Activated naive CD8-positive, alpha-beta T cell (primary cell): ENCODE data around the gene FITM2.
"Not testable (repeated sequence)": the region's sequence is repeated elsewhere in the genome, so short reads cannot be mapped to it uniquely, and the experiment has no call there.

Experiments used
- H3K27ac Mint-ChIP-seq: one replicate; pipeline ENCODE4 v1.8.0; 2021; ENCODE audit warnings: mixed read lengths
- H3K27me3 Mint-ChIP-seq: one replicate; pipeline ENCODE4 v1.8.0; 2021; ENCODE audit warnings: mixed read lengths
- H3K36me3 Mint-ChIP-seq: one replicate; pipeline ENCODE4 v1.8.0; 2021; ENCODE audit warnings: mixed read lengths
- H3K4me1 Mint-ChIP-seq: one replicate; pipeline ENCODE4 v1.8.0; 2021; ENCODE audit warnings: low read depth, mixed read lengths
- H3K4me3 Mint-ChIP-seq: one replicate; pipeline ENCODE4 v1.8.0; 2021; ENCODE audit warnings: mild to moderate bottlenecking, mixed read lengths
- H3K9me3 Mint-ChIP-seq: one replicate; pipeline ENCODE4 v1.8.0; 2021; ENCODE audit warnings: low read depth, mixed read lengths

Gene FITM2

GRCh38 chr20:44310664-44311639 lies at the start of gene FITM2:
Gene FITM2 (minus strand): TSS chr20:44311202. CDS start chr20:44311148, 54 bp downstream.
- peaks cover 28% of the 10 kb centered on the region for H3K4me1 Mint-ChIP-seq
- H3K27ac Mint-ChIP-seq: peak within 1 kb of the TSS; percentile 89
- H3K27me3 Mint-ChIP-seq: no peaks in the 10 kb centered on the region
- H3K36me3 Mint-ChIP-seq: peaks cover 3% of the 10 kb centered on the region
- no peaks in the 10 kb centered on the region for H3K9me3 Mint-ChIP-seq
- peak within 1 kb of the TSS; percentile 93 for H3K4me3 Mint-ChIP-seq

GRCh38 chr20:44360221-44360620 lies 49.2 kb upstream of the FITM2 start:
- H3K36me3 Mint-ChIP-seq: no peaks in the 10 kb centered on the region

GRCh38 chr20:44358776-44359175 lies 47.8 kb upstream of the FITM2 start:
- Mint-ChIP-seq H3K9me3 (no peaks in the 10 kb centered on the region), H3K4me3 (no peak overlapping the region), H3K27ac (no peak overlapping the region), H3K4me1 (no peaks in the 10 kb centered on the region), H3K36me3 (no peaks in the 10 kb centered on the region), H3K27me3 (peaks cover 3% of the 10 kb centered on the region)

More at GRCh38 chr20:44360221-44360620, 49.2 kb upstream of the FITM2 start:
- Mint-ChIP-seq H3K4me1 (no peaks in the 10 kb centered on the region), H3K27ac (no peak overlapping the region), H3K4me3 (no peak overlapping the region), H3K27me3 (peaks cover 1% of the 10 kb centered on the region), H3K9me3 (no peaks in the 10 kb centered on the region)

GRCh38 chr20:44357555-44358125 lies 46.6 kb upstream of the FITM2 start:
- no peaks in the 10 kb centered on the region for H3K9me3 Mint-ChIP-seq
- H3K27ac Mint-ChIP-seq: no peak overlapping the region
- no peaks in the 10 kb centered on the region for H3K36me3 Mint-ChIP-seq
- H3K27me3 Mint-ChIP-seq: peaks cover 3% of the 10 kb centered on the region
- H3K4me3 Mint-ChIP-seq: no peak overlapping the region
- H3K4me1 Mint-ChIP-seq: no peaks in the 10 kb centered on the region

GRCh38 chr20:44357020-44357419 lies 46.0 kb upstream of the FITM2 start:
- Mint-ChIP-seq H3K36me3 (no peaks in the 10 kb centered on the region), H3K4me3 (no peak overlapping the region), H3K9me3 (no peaks in the 10 kb centered on the region), H3K27ac (no peak overlapping the region), H3K27me3 (peaks cover 3% of the 10 kb centered on the region), H3K4me1 (no peaks in the 10 kb centered on the region)

- Mint-ChIP-seq H3K27ac (no peak overlapping the region), H3K9me3 (no peaks in the 10 kb centered on the region), H3K4me1 (peaks cover 5% of the 10 kb centered on the region), H3K4me3 (no peak overlapping the region), H3K27me3 (peaks cover 1% of the 10 kb centered on the region), H3K36me3 (no peaks in the 10 kb centered on the region)
These were observed 45.3 kb upstream of the FITM2 start for GRCh38 chr20:44356353-44356723.

GRCh38 chr20:44355498-44356352 lies 44.7 kb upstream of the FITM2 start, which contains the start of gene HNF4A:
Gene HNF4A (plus strand): TSS chr20:44355699. CDS start chr20:44355805, 106 bp downstream.
- H3K4me3 Mint-ChIP-seq: no peak within 1 kb of the TSS
- no peaks in the 10 kb centered on the region for H3K36me3 Mint-ChIP-seq
- H3K27ac Mint-ChIP-seq: no peak within 1 kb of the TSS
- peaks cover 1% of the 10 kb centered on the region for H3K27me3 Mint-ChIP-seq
- no peaks in the 10 kb centered on the region for H3K9me3 Mint-ChIP-seq
- peaks cover 5% of the 10 kb centered on the region for H3K4me1 Mint-ChIP-seq

GRCh38 chr20:44354979-44355497 lies 44.0 kb upstream of the FITM2 start:
- Mint-ChIP-seq H3K27me3 (peaks cover 1% of the 10 kb centered on the region), H3K36me3 (no peaks in the 10 kb centered on the region), H3K9me3 (no peaks in the 10 kb centered on the region), H3K4me1 (peaks cover 5% of the 10 kb centered on the region), H3K4me3 (no peak overlapping the region), H3K27ac (no peak overlapping the region)

GRCh38 chr20:44350567-44350966 lies 39.6 kb upstream of the FITM2 start:
- Mint-ChIP-seq H3K27me3 (peaks cover 1% of the 10 kb centered on the region), H3K4me3 (no peak overlapping the region), H3K36me3 (no peaks in the 10 kb centered on the region), H3K9me3 (no peaks in the 10 kb centered on the region), H3K4me1 (peaks cover 5% of the 10 kb centered on the region), H3K27ac (no peak overlapping the region)

GRCh38 chr20:44349349-44349748 lies 38.3 kb upstream of the FITM2 start:
- no peaks in the 10 kb centered on the region for H3K27me3 Mint-ChIP-seq
- H3K27ac Mint-ChIP-seq: no peak overlapping the region
- no peaks in the 10 kb centered on the region for H3K36me3 Mint-ChIP-seq
- peaks cover 5% of the 10 kb centered on the region for H3K4me1 Mint-ChIP-seq
- no peaks in the 10 kb centered on the region for H3K9me3 Mint-ChIP-seq
- no peak overlapping the region for H3K4me3 Mint-ChIP-seq

GRCh38 chr20:44348168-44348659 lies 37.2 kb upstream of the FITM2 start:
- Mint-ChIP-seq H3K4me1 (peaks cover 5% of the 10 kb centered on the region), H3K27ac (no peak overlapping the region), H3K36me3 (no peaks in the 10 kb centered on the region), H3K27me3 (no peaks in the 10 kb centered on the region), H3K9me3 (no peaks in the 10 kb centered on the region), H3K4me3 (no peak overlapping the region)

GRCh38 chr20:44345941-44346340 lies 34.9 kb upstream of the FITM2 start:
- not testable (repeated sequence) for H3K4me3 Mint-ChIP-seq, H3K36me3 Mint-ChIP-seq, H3K27me3 Mint-ChIP-seq, H3K9me3 Mint-ChIP-seq, H3K27ac Mint-ChIP-seq, H3K4me1 Mint-ChIP-seq

- H3K27me3 Mint-ChIP-seq: no peaks in the 10 kb centered on the region
These were observed 34.1 kb upstream of the FITM2 start for GRCh38 chr20:44345147-44345546.

GRCh38 chr20:44344723-44345122 lies 33.7 kb upstream of the FITM2 start:
- Mint-ChIP-seq H3K4me3 (no peak overlapping the region), H3K9me3 (no peaks in the 10 kb centered on the region), H3K27ac (no peak overlapping the region), H3K4me1 (no peaks in the 10 kb centered on the region), H3K27me3 (no peaks in the 10 kb centered on the region), H3K36me3 (no peaks in the 10 kb centered on the region)

More at GRCh38 chr20:44345147-44345546, 34.1 kb upstream of the FITM2 start:
- H3K4me3 Mint-ChIP-seq: no peak overlapping the region
- no peaks in the 10 kb centered on the region for H3K9me3 Mint-ChIP-seq
- H3K4me1 Mint-ChIP-seq: no peaks in the 10 kb centered on the region
- no peak overlapping the region for H3K27ac Mint-ChIP-seq
- no peaks in the 10 kb centered on the region for H3K36me3 Mint-ChIP-seq
